Fibroblast of peridontal ligament (primary cell): Measurements from ENCODE around the gene RBAK.
"Not testable (repeated sequence)": the region's sequence is repeated elsewhere in the genome, so short reads cannot be mapped to it uniquely, and the experiment has no call there.

ENCODE experiments used
- DNase-seq: peaks from one replicate; pipeline ENCODE4 v3.0.0-alpha.2; 2010; ENCODE audit errors: extremely low read depth

Gene RBAK

GRCh38 chr7:5050676-5051075, 5.0 kb downstream of the RBAK start:
- no peak for DNase-seq

- DNase-seq = not testable (repeated sequence)
These were observed 6.1 kb downstream of the RBAK start for GRCh38 chr7:5051731-5052130.

- no peak for DNase-seq
These were observed 7.5 kb downstream of the RBAK start for GRCh38 chr7:5053175-5053574.

- DNase-seq = peak; percentile 5
These were observed 18.0 kb downstream of the RBAK start for GRCh38 chr7:5063698-5064097.

- DNase-seq = peak; percentile 11
These were observed 18.9 kb downstream of the RBAK start for GRCh38 chr7:5064391-5065106.

- DNase-seq = no peak
These were observed 19.4 kb downstream of the RBAK start for GRCh38 chr7:5065107-5065407.

- no peak for DNase-seq
These were observed 22.9 kb downstream of the RBAK start for GRCh38 chr7:5068521-5068920.

- no peak for DNase-seq
These were observed 24.5 kb downstream of the RBAK start for GRCh38 chr7:5070206-5070605.

GRCh38 chr7:5075187-5075586, 29.5 kb downstream of the RBAK start:
- DNase-seq = not testable (repeated sequence)

- DNase-seq = no peak
These were observed 32.1 kb downstream of the RBAK start for GRCh38 chr7:5077740-5078139.

GRCh38 chr7:5082806-5083205, 37.1 kb downstream of the RBAK start:
- DNase-seq = no peak

- no peak for DNase-seq
These were observed 37.7 kb downstream of the RBAK start for GRCh38 chr7:5083311-5083711.

GRCh38 chr7:5086256-5086655, 40.6 kb downstream of the RBAK start:
- DNase-seq = no peak

GRCh38 chr7:5088228-5088833, 42.7 kb downstream of the RBAK start:
- DNase-seq = not testable (repeated sequence)

- no peak for DNase-seq
These were observed 43.2 kb downstream of the RBAK start for GRCh38 chr7:5088906-5089305.

GRCh38 chr7:5093948-5094347, 48.3 kb downstream of the RBAK start:
- DNase-seq = no peak

- no peak for DNase-seq
These were observed 49.0 kb downstream of the RBAK start for GRCh38 chr7:5094641-5095040.

- DNase-seq = no peak
These were observed 70.7 kb downstream of the RBAK start for GRCh38 chr7:5116359-5116758.

- no peak for DNase-seq
These were observed 71.7 kb downstream of the RBAK start for GRCh38 chr7:5117095-5117970.
